Measurements from ENCODE around the gene HES2.

HES2 gene

DNA sequence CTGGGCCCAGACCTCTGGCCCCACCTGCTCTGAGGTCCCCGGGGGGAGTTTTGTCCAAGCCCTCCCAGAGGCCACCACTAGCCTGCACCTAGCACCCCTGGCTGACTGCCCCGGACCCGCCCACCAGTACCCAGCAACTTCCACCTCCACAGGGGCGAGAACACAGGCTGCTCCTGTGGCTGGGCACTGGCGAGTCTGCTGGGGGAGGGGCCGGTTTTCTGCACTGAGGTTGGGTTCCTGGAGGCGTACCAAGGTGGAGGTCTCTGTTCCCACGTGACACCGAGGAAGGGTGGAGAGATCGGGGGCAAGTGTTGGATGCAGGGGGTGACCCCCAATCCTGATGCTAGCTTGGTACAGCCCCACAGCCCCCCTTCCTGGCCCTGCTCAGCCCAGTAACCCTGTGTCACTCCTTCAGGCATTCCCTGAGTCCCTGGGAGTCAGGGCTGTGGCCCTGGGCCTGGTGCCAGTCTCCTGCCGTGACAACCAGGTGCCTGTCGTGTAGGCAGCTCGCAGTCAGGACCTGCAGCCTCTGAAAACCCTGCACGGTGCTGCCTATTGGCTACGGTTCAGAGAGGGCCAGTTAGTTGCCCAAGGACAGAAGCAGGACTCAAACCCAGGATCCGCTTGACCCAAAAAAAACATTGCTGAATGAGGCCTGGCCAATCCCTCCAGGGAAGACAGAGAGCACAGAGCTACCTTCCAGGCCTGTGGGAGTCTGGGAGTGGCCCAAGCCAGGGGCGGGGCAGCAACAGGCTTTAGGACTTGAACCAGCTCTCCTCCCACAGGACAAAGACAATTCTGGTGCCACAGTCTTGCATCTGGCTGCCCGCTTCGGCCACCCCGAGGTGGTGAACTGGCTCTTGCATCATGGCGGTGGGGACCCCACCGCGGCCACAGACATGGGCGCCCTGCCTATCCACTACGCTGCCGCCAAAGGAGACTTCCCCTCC is 8.0 kb upstream of the HES2 start:
- TF ChIP-seq, protein P1, sequence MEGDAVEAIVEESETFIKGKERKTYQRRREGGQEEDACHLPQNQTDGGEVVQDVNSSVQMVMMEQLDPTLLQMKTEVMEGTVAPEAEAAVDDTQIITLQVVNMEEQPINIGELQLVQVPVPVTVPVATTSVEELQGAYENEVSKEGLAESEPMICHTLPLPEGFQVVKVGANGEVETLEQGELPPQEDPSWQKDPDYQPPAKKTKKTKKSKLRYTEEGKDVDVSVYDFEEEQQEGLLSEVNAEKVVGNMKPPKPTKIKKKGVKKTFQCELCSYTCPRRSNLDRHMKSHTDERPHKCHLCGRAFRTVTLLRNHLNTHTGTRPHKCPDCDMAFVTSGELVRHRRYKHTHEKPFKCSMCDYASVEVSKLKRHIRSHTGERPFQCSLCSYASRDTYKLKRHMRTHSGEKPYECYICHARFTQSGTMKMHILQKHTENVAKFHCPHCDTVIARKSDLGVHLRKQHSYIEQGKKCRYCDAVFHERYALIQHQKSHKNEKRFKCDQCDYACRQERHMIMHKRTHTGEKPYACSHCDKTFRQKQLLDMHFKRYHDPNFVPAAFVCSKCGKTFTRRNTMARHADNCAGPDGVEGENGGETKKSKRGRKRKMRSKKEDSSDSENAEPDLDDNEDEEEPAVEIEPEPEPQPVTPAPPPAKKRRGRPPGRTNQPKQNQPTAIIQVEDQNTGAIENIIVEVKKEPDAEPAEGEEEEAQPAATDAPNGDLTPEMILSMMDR (conservative IDR thresholded peaks at IDR 0.05; ENCODE audit: control insufficient read depth, insufficient read depth, low read depth, low read length), result no peak
- H3K4me3 ChIP-seq (ENCODE audit: control insufficient read depth, low read depth, low read length), result no peak overlapping the region
- no peak for DNase-seq (ENCODE audit: low read depth)

DNA sequence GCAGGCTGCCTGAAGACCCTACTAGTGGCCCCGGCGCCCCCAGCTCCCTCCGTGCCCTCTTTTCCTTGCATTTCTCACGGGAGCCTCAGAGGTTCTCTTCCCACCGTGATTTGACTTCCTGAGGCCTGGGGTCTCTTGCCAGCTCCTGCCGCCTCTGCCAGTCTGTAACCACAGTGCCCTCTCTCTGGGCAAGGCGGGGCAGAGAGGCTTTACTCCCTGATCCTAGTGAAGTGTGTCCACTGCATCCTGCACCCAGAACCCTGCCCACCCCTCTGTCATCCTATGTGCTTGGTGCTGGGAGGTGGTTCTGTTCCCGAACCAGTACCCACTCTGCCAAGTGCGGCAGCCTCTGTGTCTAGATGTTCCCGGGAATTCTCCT is 7.2 kb upstream of the HES2 start:
- DNase-seq (ENCODE audit: low read depth), result no peak
- TF ChIP-seq, protein P1 (conservative IDR thresholded peaks at IDR 0.05; ENCODE audit: control insufficient read depth, insufficient read depth, low read depth, low read length), result no peak

DNA sequence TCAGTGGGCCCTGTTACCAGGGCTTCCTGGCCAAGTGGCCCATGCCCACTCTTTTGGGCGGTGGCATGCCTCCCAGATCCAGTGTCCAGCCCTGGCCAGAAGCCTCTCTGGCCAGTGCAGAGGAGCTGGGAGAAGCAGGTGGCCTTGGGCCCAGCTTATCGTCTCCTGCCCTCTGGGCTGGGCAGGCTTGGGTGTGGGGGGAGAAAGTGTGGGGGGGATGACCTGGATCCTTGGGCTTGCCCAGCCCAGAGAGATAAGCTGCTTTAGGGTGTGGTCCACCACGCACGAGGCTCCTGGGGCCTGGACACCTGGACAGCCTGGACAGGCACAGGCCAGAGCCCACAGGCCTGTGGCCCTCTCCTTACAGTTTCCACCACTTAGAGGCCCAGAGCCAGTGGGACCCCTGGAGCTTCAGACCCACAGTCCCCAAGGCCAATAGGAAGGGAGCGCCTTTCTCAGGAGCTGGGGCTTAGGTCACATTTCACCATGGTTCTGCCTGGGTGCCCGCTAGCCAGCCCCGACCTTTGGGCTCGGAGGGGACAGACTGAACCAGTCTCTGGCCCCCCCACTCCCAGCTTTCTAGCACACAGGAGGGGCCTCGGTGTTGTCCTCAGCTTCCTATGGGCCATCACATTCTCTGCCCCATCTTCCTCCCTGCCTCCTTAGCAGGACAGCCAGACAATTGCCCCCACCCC is 6.7 kb upstream of the HES2 start:
- TF ChIP-seq, protein P1 (conservative IDR thresholded peaks at IDR 0.05; ENCODE audit: control insufficient read depth, insufficient read depth, low read depth, low read length), result no peak
- H3K4me3 ChIP-seq (ENCODE audit: control insufficient read depth, low read depth, low read length), result no peak overlapping the region
- DNase-seq (ENCODE audit: low read depth), result no peak

More for the DNA sequence above, 7.2 kb upstream of the HES2 start:
- H3K4me3 ChIP-seq (ENCODE audit: control insufficient read depth, low read depth, low read length), result no peak overlapping the region

DNA sequence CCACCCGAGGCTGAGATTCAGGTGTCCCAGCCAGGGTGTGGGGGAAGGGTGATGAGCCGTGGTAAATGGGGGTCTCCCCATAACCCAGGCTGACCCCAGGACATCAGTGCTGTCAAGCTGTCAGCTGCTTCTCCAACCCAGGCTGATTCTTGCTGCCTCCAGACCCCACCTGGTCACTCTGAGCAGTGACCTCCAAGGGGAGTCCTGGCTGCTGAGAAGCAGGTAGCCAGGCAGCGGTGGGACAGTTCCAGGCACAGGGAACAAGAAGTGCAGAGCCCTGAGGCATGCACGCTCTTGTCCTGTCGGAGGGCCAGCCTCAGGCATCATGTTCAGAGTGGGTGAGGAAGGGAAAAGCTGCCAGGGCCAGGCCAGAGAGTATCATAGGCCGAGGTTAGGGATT is 5.9 kb upstream of the HES2 start:
- H3K4me3 ChIP-seq (ENCODE audit: control insufficient read depth, low read depth, low read length), result no peak overlapping the region
- TF ChIP-seq, protein P1 (conservative IDR thresholded peaks at IDR 0.05; ENCODE audit: control insufficient read depth, insufficient read depth, low read depth, low read length), result no peak

DNA sequence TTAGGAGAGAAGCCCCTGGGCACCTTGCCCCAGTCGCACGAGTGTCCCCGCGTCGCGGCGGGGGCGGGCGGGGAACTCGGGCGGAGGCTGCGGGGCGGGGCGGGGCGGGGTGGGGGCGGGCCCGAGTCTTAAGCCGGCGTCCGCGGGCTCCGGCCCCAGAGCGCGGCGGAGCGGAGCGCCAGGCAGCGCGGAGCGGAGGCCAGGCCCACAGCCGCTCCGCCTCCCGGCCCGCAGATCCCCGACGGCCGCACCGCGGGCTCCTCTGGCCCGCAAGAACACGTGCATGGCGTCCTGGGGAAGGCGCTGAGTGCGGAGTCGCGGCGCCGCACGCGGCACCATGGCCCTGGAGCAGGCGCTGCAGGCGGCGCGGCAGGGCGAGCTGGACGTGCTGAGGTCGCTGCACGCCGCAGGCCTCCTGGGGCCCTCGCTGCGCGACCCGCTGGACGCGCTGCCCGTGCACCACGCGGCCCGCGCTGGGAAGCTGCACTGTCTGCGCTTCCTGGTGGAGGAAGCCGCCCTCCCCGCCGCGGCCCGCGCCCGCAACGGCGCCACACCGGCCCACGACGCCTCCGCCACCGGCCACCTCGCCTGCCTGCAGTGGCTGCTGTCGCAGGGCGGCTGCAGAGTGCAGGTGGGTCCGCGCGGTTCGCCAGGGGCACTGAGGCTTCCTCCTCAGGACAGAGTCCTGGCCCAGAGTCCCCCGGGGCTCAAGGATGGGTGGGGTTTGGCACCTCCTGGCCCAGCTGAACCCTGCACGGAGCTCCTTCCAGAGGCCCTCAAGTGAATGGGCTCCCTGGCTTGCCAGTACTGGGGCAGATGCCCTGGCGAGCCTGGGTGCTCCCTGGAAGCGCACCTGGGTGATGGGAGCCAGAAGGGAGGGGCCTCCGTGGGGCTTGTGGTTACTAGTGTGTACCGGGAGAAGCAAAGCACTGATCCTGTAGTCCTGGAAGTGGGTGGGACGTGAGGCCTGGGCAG is 5.2 kb upstream of the HES2 start, which contains the start of gene ESPN:
ESPN (plus strand) TSS at position 158 of the 975 bp plus-strand sequence; CDS start at position 338, 180 bp downstream.
- H3K4me3 ChIP-seq (ENCODE audit: control insufficient read depth, low read depth, low read length), result no peak within 1 kb of the TSS
- DNase-seq (ENCODE audit: low read depth), result no peak
- TF ChIP-seq, protein P1 (conservative IDR thresholded peaks at IDR 0.05; ENCODE audit: control insufficient read depth, insufficient read depth, low read depth, low read length), result no peak

More for the DNA sequence above, 5.9 kb upstream of the HES2 start:
- no peak for DNase-seq (ENCODE audit: low read depth)
